SU-DHL-6 (cell line): Measurements from ENCODE around the gene MEIOC.

Experiments used
- H2AFZ ChIP-seq: fragments of 200-600 bp; sonication (generic); 2 replicates; pipeline ENCODE4 v1.6.1; 2014; ENCODE audit warnings: low read depth, mild to moderate bottlenecking, moderate library complexity, mixed read lengths, antibody characterized with exemption, low read length; ENCODE audit not compliant: severe bottlenecking
- H3F3A ChIP-seq: fragments of 200-600 bp; shearing (Covaris generic); 2 replicates; pipeline ENCODE4 v1.6.0; 2016; ENCODE audit warnings: antibody characterized with exemption, mild to moderate bottlenecking; ENCODE audit not compliant: insufficient read depth
- H3K27ac ChIP-seq: fragments of 200-600 bp; sonication (generic); 2 replicates; pipeline ENCODE4 v1.5.1; 2016; ENCODE audit warnings: low read depth, mild to moderate bottlenecking, low read length, moderate library complexity, mixed read lengths
- H3K27me3 ChIP-seq: fragments of 200-600 bp; sonication (generic), shearing (Covaris generic); 2 replicates; pipeline ENCODE4 v1.6.0; 2014; ENCODE audit warnings: mild to moderate bottlenecking, low read length
- H3K36me3 ChIP-seq: fragments of 200-600 bp; sonication (generic); 2 replicates; pipeline ENCODE4 v1.6.1; 2014; ENCODE audit warnings: mild to moderate bottlenecking, low read length, mixed read lengths
- H3K4me2 ChIP-seq: fragments of 300-600, 200-600 bp; shearing (Covaris generic), sonication (generic); 2 replicates; pipeline ENCODE4 v1.6.0; 2014; ENCODE audit warnings: low read length, low read depth, mild to moderate bottlenecking; ENCODE audit not compliant: poor library complexity, severe bottlenecking
- H3K4me3 ChIP-seq: fragments of 200-600 bp; sonication (generic); 2 replicates; pipeline ENCODE4 v1.5.1; 2014; ENCODE audit warnings: antibody characterized with exemption, low read length, mild to moderate bottlenecking, mixed read lengths; ENCODE audit not compliant: insufficient read depth, poor library complexity, severe bottlenecking
- H3K79me2 ChIP-seq: fragments of 200-600 bp; sonication (generic); 2 replicates; pipeline ENCODE4 v1.6.1; 2014; ENCODE audit warnings: mild to moderate bottlenecking, low read length, moderate library complexity; ENCODE audit not compliant: insufficient read depth
- H3K9ac ChIP-seq: fragments of 200-600 bp; sonication (generic); 2 replicates; pipeline ENCODE4 v1.7.0; 2014; ENCODE audit warnings: mild to moderate bottlenecking, low read length
- H3K9me2 ChIP-seq: fragments of 200-600 bp; sonication (generic); replicated peaks from 2 replicates; pipeline ENCODE4 v1.6.1; 2014; ENCODE audit warnings: low read length; ENCODE audit not compliant: insufficient read depth
- H3K9me3 ChIP-seq: fragments of 200-600 bp; sonication (generic); 2 replicates; pipeline ENCODE4 v1.6.1; 2014; ENCODE audit warnings: low read length, mixed read lengths; ENCODE audit not compliant: insufficient read depth
- H4K20me1 ChIP-seq: fragments of 200-600 bp; sonication (generic); 2 replicates; pipeline ENCODE4 v1.6.1; 2014; ENCODE audit warnings: low read depth, mild to moderate bottlenecking, antibody characterized with exemption, low read length, moderate library complexity, mixed read lengths
- CTCF ChIP-seq: fragments of 200-600 bp; sonication (generic); IDR thresholded peaks from one replicate; pipeline ENCODE4 v1.5.1; 2017; ENCODE audit warnings: antibody characterized with exemption, mild to moderate bottlenecking, low read length, moderate library complexity; ENCODE audit not compliant: insufficient read depth, poor library complexity, severe bottlenecking
- EZH2phosphoT487 ChIP-seq: fragments of 200-600 bp; sonication (generic), shearing (Covaris generic); conservative IDR thresholded peaks from 2 replicates; pipeline ENCODE4 v1.6.1; 2018; ENCODE audit warnings: mild to moderate bottlenecking, antibody characterized with exemption, low read length, moderate library complexity, mixed read lengths

The MEIOC gene

GRCh38 chr17:44655983-44656710 lies at the start of gene MEIOC:
TSS of gene MEIOC (plus strand) at chr17:44656468. CDS start at chr17:44656614, 146 bp downstream.
- Histone ChIP-seq H3K4me2 (no peak within 1 kb of the TSS), H4K20me1 (no peaks in the 10 kb centered on the region), H3K9ac (no peak within 1 kb of the TSS), H3K9me3 (no peaks in the 10 kb centered on the region), H3K36me3 (no peaks in the 10 kb centered on the region), H3K9me2 (no peaks in the 10 kb centered on the region), H3K4me3 (no peak within 1 kb of the TSS), H3K79me2 (no peaks in the 10 kb centered on the region), H3F3A (no peaks in the 10 kb centered on the region), H3K27me3 (no peaks in the 10 kb centered on the region), H2AFZ (no peak within 1 kb of the TSS), H3K27ac (no peak within 1 kb of the TSS)
- TF ChIP-seq EZH2phosphoT487: no peak
- no peak for TF ChIP-seq CTCF

- no peaks in the 10 kb centered on the region for H3K27me3 ChIP-seq
These were observed 49.6 kb upstream of the MEIOC start for GRCh38 chr17:44606658-44607057.

GRCh38 chr17:44607836-44608690 lies 48.2 kb upstream of the MEIOC start:
- Histone ChIP-seq H4K20me1 (no peaks in the 10 kb centered on the region), H3K4me2 (no peak overlapping the region), H3F3A (no peaks in the 10 kb centered on the region), H3K9ac (no peak overlapping the region), H3K27me3 (no peaks in the 10 kb centered on the region), H3K9me3 (no peaks in the 10 kb centered on the region), H3K9me2 (no peaks in the 10 kb centered on the region), H3K79me2 (no peaks in the 10 kb centered on the region), H3K36me3 (no peaks in the 10 kb centered on the region), H2AFZ (no peak overlapping the region), H3K4me3 (no peak overlapping the region), H3K27ac (no peak overlapping the region)
- TF ChIP-seq EZH2phosphoT487 (no peak), CTCF (no peak)

More at GRCh38 chr17:44606658-44607057, 49.6 kb upstream of the MEIOC start:
- no peak overlapping the region for H3K9ac ChIP-seq
- no peaks in the 10 kb centered on the region for H3F3A ChIP-seq
- no peaks in the 10 kb centered on the region for H3K79me2 ChIP-seq
- no peaks in the 10 kb centered on the region for H3K9me3 ChIP-seq
- no peaks in the 10 kb centered on the region for H4K20me1 ChIP-seq
- H3K27ac ChIP-seq: no peak overlapping the region
- no peaks in the 10 kb centered on the region for H3K36me3 ChIP-seq
- no peaks in the 10 kb centered on the region for H3K9me2 ChIP-seq
- H2AFZ ChIP-seq: no peak overlapping the region
- TF ChIP-seq EZH2phosphoT487 (no peak), CTCF (no peak)
- no peak overlapping the region for H3K4me3 ChIP-seq
- H3K4me2 ChIP-seq: no peak overlapping the region
